HepG2 (cell line): Measurements from ENCODE around the gene ITCH. TPM values are rescaled to one million over a fixed set of nuclear protein-coding genes. Genes with fewer than 3 reads are reported as not detected.
A peak's percentile ranks its signal among the peaks of the same experiment; 100 is the strongest.

Experiments
- CAMTA2 ChIP-seq: sonication (generic); formaldehyde crosslinking; IDR thresholded peaks from 2 replicates; pipeline ENCODE4 v1.4.0; 2020; ENCODE audit warnings: mild to moderate bottlenecking, missing genetic modification reagents, borderline replicate concordance
- CREB1 ChIP-seq, 2 experiments: fragments of 450-650 bp in 1 of 2; IDR thresholded peaks; 2 replicates each; pipeline ENCODE4 v1.6.1; 2016 to 2017; ENCODE audit warnings: control low read depth in 1 of 2, mild to moderate bottlenecking in 1 of 2, missing compliant biosample characterization in 1 of 2, missing genetic modification characterization in 1 of 2
- CREM ChIP-seq, 2 experiments: sonication (generic) in 1 of 2; formaldehyde crosslinking in 1 of 2; IDR thresholded peaks; 2 replicates each; pipeline versions ENCODE4 v1.4.0 to v1.6.1; 2016 to 2020; ENCODE audit warnings: antibody characterized with exemption in 1 of 2, mild to moderate bottlenecking in 1 of 2, missing genetic modification reagents in 1 of 2
- ETS1 ChIP-seq: sonication (generic); formaldehyde crosslinking; IDR thresholded peaks from 2 replicates; pipeline ENCODE4 v1.4.0; 2020; ENCODE audit warnings: missing genetic modification reagents
- LCORL ChIP-seq, 2 experiments: fragments of 450-650 bp in 1 of 2; sonication (generic) in 1 of 2; formaldehyde crosslinking in 1 of 2; IDR thresholded peaks; 2 replicates each; pipeline versions ENCODE4 v1.5.0 to v1.6.1; 2017 to 2020; ENCODE audit warnings: antibody characterized with exemption in 1 of 2, missing genetic modification reagents in 1 of 2
- MED1 ChIP-seq: sonication (generic); formaldehyde crosslinking; IDR thresholded peaks from 2 replicates; pipeline ENCODE4 v1.4.0; 2020; ENCODE audit warnings: missing genetic modification reagents
- NFYB ChIP-seq: sonication (generic); formaldehyde crosslinking; IDR thresholded peaks from 2 replicates; pipeline ENCODE4 v1.4.0; 2020; ENCODE audit warnings: missing genetic modification reagents
- PCBP2 ChIP-seq: fragments of 200-400 bp; formaldehyde crosslinking; optimal IDR thresholded peaks from 2 replicates; pipeline ENCODE3; 2018; ENCODE audit warnings: low read length, low read depth; ENCODE audit not compliant: poor library complexity, severe bottlenecking
- STAT6 ChIP-seq: sonication (generic); formaldehyde crosslinking; IDR thresholded peaks from 2 replicates; pipeline ENCODE4 v1.4.0; 2020; ENCODE audit warnings: missing genetic modification reagents, mild to moderate bottlenecking, borderline replicate concordance
- THAP11 ChIP-seq: IDR thresholded peaks from 2 replicates; pipeline ENCODE4 v1.6.1; 2016; ENCODE audit warnings: missing biosample characterization, missing genetic modification reagents
- TP53 ChIP-seq: sonication (generic); formaldehyde crosslinking; conservative IDR thresholded peaks from 2 replicates; pipeline ENCODE4 v1.4.0; 2020; ENCODE audit warnings: missing genetic modification reagents
- U2AF1 ChIP-seq: fragments of 200-400 bp; formaldehyde crosslinking; optimal IDR thresholded peaks from 2 replicates; pipeline ENCODE3; 2017; ENCODE audit warnings: mild to moderate bottlenecking, low read depth, low read length
- UBTF ChIP-seq: sonication (generic); formaldehyde crosslinking; IDR thresholded peaks from 2 replicates; pipeline ENCODE4 v1.4.0; 2020; ENCODE audit warnings: mild to moderate bottlenecking, missing genetic modification reagents
- ZBTB3 ChIP-seq: sonication (generic); formaldehyde crosslinking; IDR thresholded peaks from 2 replicates; pipeline ENCODE4 v1.4.0; 2020; ENCODE audit warnings: low read depth, mild to moderate bottlenecking, moderate library complexity, missing genetic modification reagents, borderline replicate concordance
- ZFP41 ChIP-seq: sonication (generic); formaldehyde crosslinking; IDR thresholded peaks from 2 replicates; pipeline ENCODE4 v1.4.0; 2020; ENCODE audit warnings: mild to moderate bottlenecking, missing genetic modification reagents, borderline replicate concordance
- ZKSCAN1 ChIP-seq: fragments of 150-350 bp; IDR thresholded peaks from 2 replicates; pipeline ENCODE4 v1.6.1; 2014; ENCODE audit warnings: low read length
- ZKSCAN8 ChIP-seq: IDR thresholded peaks from 2 replicates; pipeline ENCODE4 v1.6.1; 2016; ENCODE audit warnings: borderline replicate concordance, missing genetic modification reagents, missing compliant biosample characterization
- ZNF607 ChIP-seq: sonication (generic); formaldehyde crosslinking; IDR thresholded peaks from 2 replicates; pipeline ENCODE4 v1.5.1; 2020; ENCODE audit warnings: missing genetic modification reagents, mild to moderate bottlenecking, borderline replicate concordance
- ZSCAN12 ChIP-seq: sonication (generic); formaldehyde crosslinking; IDR thresholded peaks from 2 replicates; pipeline ENCODE4 v1.9.0; 2021; ENCODE audit warnings: mild to moderate bottlenecking, missing genetic modification reagents
- polyA plus RNA-seq, 8 experiments: library from polyadenylated mRNA; depleted of rRNA in 3 of 8; stranded (reverse) in 7 of 8; unstranded in 1 of 8; fragments of >200 nt; fragmentation: Illumina TruSeq in 4 of 8; extraction: Trizol in 4 of 8; gene quantifications; 2 replicates each; pipeline versions ENCODE4 v1.2.1 to v1.2.3, GENCODE V29; 2011 to 2016; ENCODE audit warnings: low read depth in 4 of 8, missing spikeins in 1 of 8, mixed read lengths in 1 of 8; ENCODE audit not compliant: insufficient read depth in 1 of 8
- total RNA-seq, 5 experiments: library from RNA; depleted of rRNA; stranded (reverse); fragments of >200 nt; fragmentation: Illumina TruSeq; extraction: Trizol; gene quantifications; 2 replicates each; pipeline ENCODE4 v1.2.3, GENCODE V29; 2016; ENCODE audit warnings: low read depth in 1 of 5

The ITCH gene
- total and polyA plus RNA-seq, 2 of the 13 experiments (the other 11 are each of a cell fraction or from before 2014, with no cell fraction given) = 20.5 to 112 TPM

- TF ChIP-seq ZBTB3 (CRISPR knock-in tag) (peak; percentile 78), ZKSCAN1 (peak; percentile 51; the same call in 1 of the 2 replicates), CREM (IDR thresholded peaks at IDR 0.05) (peak; percentile 72), CREM (CRISPR knock-in tag; IDR thresholded peaks at IDR 0.05) (no peak), THAP11 (CRISPR knock-in tag) (peak; percentile 79; the same call in 1 of the 2 replicates), U2AF1 (peak; percentile 86), ZSCAN12 (CRISPR knock-in tag) (peak; percentile 38; the same call in 1 of the 2 replicates), LCORL (IDR thresholded peaks at IDR 0.05) (no peak), LCORL (CRISPR knock-in tag; IDR thresholded peaks at IDR 0.05) (peak; percentile 91; the same call in 1 of the 2 replicates), STAT6 (CRISPR knock-in tag) (peak; percentile 96; the same call in 1 of the 2 replicates), CREB1 (IDR thresholded peaks at IDR 0.05) (peak; percentile 60), CREB1 (CRISPR knock-in tag; IDR thresholded peaks at IDR 0.05) (peak; percentile 88), CAMTA2 (CRISPR knock-in tag) (peak; percentile 75; the same call in 1 of the 2 replicates), MED1 (CRISPR knock-in tag) (peak; percentile 94), ZFP41 (CRISPR knock-in tag) (no peak), ETS1 (CRISPR knock-in tag) (no peak), PCBP2 (no peak), ZNF607 (CRISPR knock-in tag) (peak; percentile 94; the same call in 1 of the 2 replicates), UBTF (CRISPR knock-in tag) (peak; percentile 67), TP53 (CRISPR knock-in tag) (peak; percentile 78; the same call in 1 of the 2 replicates), ZKSCAN8 (CRISPR knock-in tag) (peak; percentile 97), NFYB (CRISPR knock-in tag) (no peak)
Measured at GRCh38 chr20:34525709-34526416, 162.8 kb downstream of the ITCH start (continued).
